ENCODE results near the gene CYRIA.

DNA sequence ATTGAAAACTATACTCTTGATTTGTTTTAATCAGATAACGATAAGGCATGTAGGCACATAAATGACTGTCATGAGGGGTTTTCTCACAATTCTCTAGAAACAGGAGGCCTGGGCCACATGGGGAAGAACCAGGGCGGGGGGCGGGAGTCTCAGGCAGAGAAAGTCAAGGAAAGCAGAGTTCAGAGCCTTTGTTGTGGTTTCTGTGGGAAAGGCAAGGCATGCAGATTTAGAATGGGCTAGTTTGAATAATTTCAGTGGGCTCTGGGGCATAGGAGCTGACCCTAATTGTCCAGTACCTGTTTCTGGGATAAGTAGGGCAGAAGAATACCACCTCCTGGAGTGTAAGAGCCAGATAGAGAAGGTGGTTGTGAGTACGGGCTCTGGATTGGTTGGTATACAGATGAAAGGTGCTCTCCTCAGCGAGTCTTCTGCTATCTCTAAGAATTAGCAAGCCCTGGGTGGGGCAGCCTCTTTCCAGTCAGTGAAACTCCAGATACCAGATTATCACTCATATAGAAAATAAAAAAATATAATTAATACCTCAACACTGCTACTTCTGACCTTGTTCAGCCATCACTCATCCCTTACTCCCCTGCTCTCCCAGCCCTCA, 41.5 kb upstream of the CYRIA start:
- TF ChIP-seq CTCF (conservative IDR thresholded peaks at IDR 0.05; ENCODE audit: low read depth, low read length) (no peak), EZH2 (IDR thresholded peaks at IDR 0.05; ENCODE audit: borderline replicate concordance, low read depth, low read length, poor library complexity, severe bottlenecking) (no peak)
